BLaER1 (cell line): ENCODE measurements around the gene RASSF8.

Experiments
- H3K27ac ChIP-seq: shearing (Covaris generic); formaldehyde crosslinking; 2 replicates; pipeline ENCODE4 v1.8.1; 2022
- H3K27me3 ChIP-seq: shearing (Covaris generic); formaldehyde crosslinking; 2 replicates; pipeline ENCODE4 v1.8.1; 2022
- H3K36me3 ChIP-seq: shearing (Covaris generic); formaldehyde crosslinking; 2 replicates; pipeline ENCODE4 v1.8.1; 2022
- H3K4me1 ChIP-seq: shearing (Covaris generic); formaldehyde crosslinking; 2 replicates; pipeline ENCODE4 v1.8.1; 2022
- H3K4me2 ChIP-seq: shearing (Covaris generic); formaldehyde crosslinking; 2 replicates; pipeline ENCODE4 v1.8.1; 2022
- H3K4me3 ChIP-seq: shearing (Covaris generic); formaldehyde crosslinking; 2 replicates; pipeline ENCODE4 v1.8.1; 2022
- H3K9ac ChIP-seq: shearing (Covaris generic); formaldehyde crosslinking; 2 replicates; pipeline ENCODE4 v1.8.1; 2022
- H3K9me3 ChIP-seq: shearing (Covaris generic); formaldehyde crosslinking; 2 replicates; pipeline ENCODE4 v1.8.1; 2022
- H4K20me1 ChIP-seq: shearing (Covaris generic); formaldehyde crosslinking; 2 replicates; pipeline ENCODE4 v1.8.1; 2022
- Cebpa-rat ChIP-seq: shearing (Covaris generic); IDR thresholded peaks from 2 replicates; pipeline ENCODE4 v1.8.1; 2022

The RASSF8 gene

GRCh38 chr12:26127404-26127803 is 168.9 kb downstream of the RASSF8 start:
- Histone ChIP-seq H3K4me2 (no peak overlapping the region), H3K4me3 (no peak overlapping the region), H3K9ac (no peak overlapping the region), H4K20me1 (peaks cover 44% of the 10 kb centered on the region), H3K36me3 (no peaks in the 10 kb centered on the region), H3K27me3 (peaks cover 88% of the 10 kb centered on the region), H3K9me3 (no peaks in the 10 kb centered on the region), H3K4me1 (peaks cover 26% of the 10 kb centered on the region), H3K27ac (no peak overlapping the region)
- TF ChIP-seq Cebpa-rat = no peak

DNA sequence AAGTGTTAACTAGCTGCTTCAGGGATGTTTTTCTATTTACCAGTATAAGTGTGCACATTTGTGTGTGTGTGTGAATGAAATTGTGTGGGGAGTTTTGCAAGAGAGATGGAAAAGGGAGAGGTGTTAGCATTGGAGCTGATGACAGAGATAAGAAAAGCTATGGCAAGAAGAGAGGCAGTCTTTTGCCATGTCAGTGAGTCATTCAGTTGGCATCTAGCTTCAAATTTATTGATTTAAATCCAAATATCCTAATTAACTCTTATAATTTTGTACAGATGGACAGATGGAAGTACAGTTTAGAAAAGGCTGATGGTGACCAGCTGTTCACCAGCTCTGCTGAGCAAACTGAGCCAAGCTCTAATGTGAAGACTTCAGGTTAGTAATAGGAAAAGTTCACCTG is 169.7 kb downstream of the RASSF8 start:
- H3K4me2 ChIP-seq = no peak overlapping the region
- H3K27ac ChIP-seq = no peak overlapping the region
- H3K27me3 ChIP-seq = peaks cover 81% of the 10 kb centered on the region
- H3K4me1 ChIP-seq = peaks cover 18% of the 10 kb centered on the region
- no peaks in the 10 kb centered on the region for H3K9me3 ChIP-seq
- H3K4me3 ChIP-seq = no peak overlapping the region
- no peaks in the 10 kb centered on the region for H3K36me3 ChIP-seq
- peaks cover 37% of the 10 kb centered on the region for H4K20me1 ChIP-seq
- no peak for TF ChIP-seq Cebpa-rat
- no peak overlapping the region for H3K9ac ChIP-seq
